Measurements from ENCODE around the gene ERP29.
"Not testable (repeated sequence)": the region's sequence is repeated elsewhere in the genome, so short reads cannot be mapped to it uniquely, and the experiment has no call there.

Gene ERP29

DNA sequence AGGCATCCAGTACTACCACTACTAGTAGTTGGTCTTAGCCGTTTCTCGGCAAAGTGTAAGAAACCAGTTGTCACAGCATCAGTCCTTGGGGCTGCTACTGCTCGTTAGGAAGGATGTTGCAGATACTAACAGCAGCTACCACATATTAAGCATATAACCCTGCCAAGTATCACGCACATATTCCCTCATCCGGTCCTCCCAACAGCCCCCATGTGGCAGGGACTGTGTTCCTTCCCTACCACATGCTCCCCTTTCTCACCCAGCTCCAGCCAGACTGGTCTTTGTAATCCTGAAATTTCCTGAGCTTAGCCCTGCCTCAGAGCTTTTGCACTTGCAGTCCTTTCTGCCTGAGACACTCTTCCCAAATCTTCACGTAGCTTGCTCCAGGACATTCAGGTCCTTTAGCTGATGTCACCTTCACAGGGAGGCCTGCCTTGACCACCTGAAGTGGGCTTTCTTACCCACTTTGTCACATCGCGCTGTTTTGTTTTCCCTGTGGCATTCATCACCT is 7.8 kb downstream of the ERP29 start:
- Histone ChIP-seq H3K9ac (ENCODE audit: low read length) (no peak overlapping the region), H3K27ac (ENCODE audit: low read length) (no peak overlapping the region), H3K36me3 (ENCODE audit: control insufficient read depth, low read depth, low read length) (peaks cover 69% of the 10 kb centered on the region), H3K4me1 (ENCODE audit: control insufficient read depth, low read depth, low read length) (no peaks in the 10 kb centered on the region), H3K4me3 (ENCODE audit: low read length) (no peak overlapping the region), H3K9me3 (ENCODE audit: control insufficient read depth, low read depth, low read length) (no peaks in the 10 kb centered on the region), H3K27me3 (ENCODE audit: control insufficient read depth, insufficient read depth, low read length) (no peaks in the 10 kb centered on the region)

DNA sequence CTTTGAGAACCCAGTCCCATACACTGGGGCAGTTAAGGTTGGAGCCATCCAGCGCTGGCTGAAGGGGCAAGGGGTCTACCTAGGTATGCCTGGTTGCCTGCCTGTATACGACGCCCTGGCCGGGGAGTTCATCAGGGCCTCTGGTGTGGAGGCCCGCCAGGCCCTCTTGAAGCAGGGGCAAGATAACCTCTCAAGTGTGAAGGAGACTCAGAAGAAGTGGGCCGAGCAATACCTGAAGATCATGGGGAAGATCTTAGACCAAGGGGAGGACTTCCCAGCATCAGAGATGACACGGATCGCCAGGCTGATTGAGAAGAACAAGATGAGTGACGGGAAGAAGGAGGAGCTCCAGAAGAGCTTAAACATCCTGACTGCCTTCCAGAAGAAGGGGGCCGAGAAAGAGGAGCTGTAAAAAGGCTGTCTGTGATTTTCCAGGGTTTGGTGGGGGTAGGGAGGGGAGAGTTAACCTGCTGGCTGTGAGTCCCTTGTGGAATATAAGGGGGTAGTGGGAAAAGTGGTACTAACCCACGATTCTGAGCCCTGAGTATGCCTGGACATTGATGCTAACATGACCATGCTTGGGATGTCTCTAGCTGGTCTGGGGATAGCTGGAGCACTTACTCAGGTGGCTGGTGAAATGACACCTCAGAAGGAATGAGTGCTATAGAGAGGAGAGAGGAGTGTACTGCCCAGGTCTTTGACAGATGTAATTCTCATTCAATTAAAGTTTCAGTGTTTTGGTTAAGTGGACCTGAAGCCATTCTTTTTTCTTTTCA is 9.2 kb downstream of the ERP29 start:
- no peaks in the 10 kb centered on the region for H3K9me3 ChIP-seq (ENCODE audit: control insufficient read depth, low read depth, low read length)
- no peak overlapping the region for H3K9ac ChIP-seq (ENCODE audit: low read length)
- H3K4me3 ChIP-seq (ENCODE audit: low read length): no peak overlapping the region
- H3K27ac ChIP-seq (ENCODE audit: low read length): no peak overlapping the region
- H3K4me1 ChIP-seq (ENCODE audit: control insufficient read depth, low read depth, low read length): no peaks in the 10 kb centered on the region
- H3K36me3 ChIP-seq (ENCODE audit: control insufficient read depth, low read depth, low read length): peaks cover 56% of the 10 kb centered on the region
- no peaks in the 10 kb centered on the region for H3K27me3 ChIP-seq (ENCODE audit: control insufficient read depth, insufficient read depth, low read length)

DNA sequence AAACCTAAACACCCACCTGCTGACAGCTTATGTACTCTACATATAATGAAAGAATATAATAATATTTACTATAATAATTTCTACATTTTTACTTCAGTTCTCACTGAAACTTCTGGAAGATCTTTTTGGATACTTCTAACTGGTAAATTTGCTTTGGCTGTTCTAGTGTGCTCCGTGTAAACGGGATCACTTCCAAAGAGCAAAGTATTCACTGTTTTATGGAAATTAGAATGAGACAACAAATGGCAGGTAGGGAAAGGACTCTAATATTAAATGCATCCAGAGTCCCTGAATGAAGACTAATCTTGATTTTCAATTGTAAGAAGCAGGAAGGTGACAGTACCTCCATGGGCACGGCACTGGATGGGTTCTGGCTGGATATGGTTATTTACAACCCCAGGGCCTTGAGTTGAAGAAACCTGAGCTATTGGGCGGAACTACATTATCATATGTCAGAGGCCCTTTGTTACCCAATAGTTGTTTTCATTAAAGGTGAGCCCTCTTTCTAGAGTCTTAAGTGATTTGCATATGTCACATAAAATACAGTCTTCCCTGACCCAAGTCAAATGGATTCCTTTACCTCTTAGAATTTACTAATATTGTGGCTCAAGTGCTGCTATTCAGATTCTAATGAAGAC is 10.7 kb downstream of the ERP29 start:
- H3K9ac ChIP-seq (ENCODE audit: low read length): no peak overlapping the region
- H3K4me3 ChIP-seq (ENCODE audit: low read length): no peak overlapping the region
- no peaks in the 10 kb centered on the region for H3K27me3 ChIP-seq (ENCODE audit: control insufficient read depth, insufficient read depth, low read length)
- H3K9me3 ChIP-seq (ENCODE audit: control insufficient read depth, low read depth, low read length): no peaks in the 10 kb centered on the region
- no peak overlapping the region for H3K27ac ChIP-seq (ENCODE audit: low read length)
- peaks cover 60% of the 10 kb centered on the region for H3K36me3 ChIP-seq (ENCODE audit: control insufficient read depth, low read depth, low read length)
- no peaks in the 10 kb centered on the region for H3K4me1 ChIP-seq (ENCODE audit: control insufficient read depth, low read depth, low read length)

DNA sequence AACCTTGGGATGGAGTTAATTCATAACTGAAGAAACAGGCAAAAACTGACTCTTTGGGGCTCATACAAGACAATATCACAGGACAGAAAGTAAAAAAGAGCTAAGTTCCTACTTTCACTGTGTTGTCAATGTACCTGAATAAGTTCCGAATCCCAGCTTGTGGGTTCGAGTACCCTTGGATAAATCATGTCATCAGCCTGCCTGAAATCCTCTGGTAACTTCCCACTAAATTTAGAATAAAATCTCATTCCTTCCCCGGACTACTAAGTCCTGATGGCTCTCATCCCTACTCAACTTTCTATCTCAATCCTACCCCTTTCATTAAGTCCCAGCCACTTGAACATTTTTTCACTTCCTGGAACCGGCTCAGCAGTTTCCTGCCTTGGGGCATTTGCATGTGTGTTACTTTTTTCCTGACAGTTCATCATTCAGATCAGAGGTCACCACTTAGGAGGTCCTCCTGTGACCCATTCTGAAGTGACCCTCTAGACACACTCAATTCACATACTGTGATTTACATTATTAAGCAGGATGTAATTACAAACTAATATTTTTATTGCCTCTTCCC is 12.7 kb downstream of the ERP29 start:
- no peaks in the 10 kb centered on the region for H3K27me3 ChIP-seq (ENCODE audit: control insufficient read depth, insufficient read depth, low read length)
- H3K4me1 ChIP-seq (ENCODE audit: control insufficient read depth, low read depth, low read length): no peaks in the 10 kb centered on the region
- no peak overlapping the region for H3K4me3 ChIP-seq (ENCODE audit: low read length)
- no peak overlapping the region for H3K9ac ChIP-seq (ENCODE audit: low read length)
- peaks cover 57% of the 10 kb centered on the region for H3K36me3 ChIP-seq (ENCODE audit: control insufficient read depth, low read depth, low read length)
- H3K9me3 ChIP-seq (ENCODE audit: control insufficient read depth, low read depth, low read length): no peaks in the 10 kb centered on the region
- H3K27ac ChIP-seq (ENCODE audit: low read length): no peak overlapping the region

DNA sequence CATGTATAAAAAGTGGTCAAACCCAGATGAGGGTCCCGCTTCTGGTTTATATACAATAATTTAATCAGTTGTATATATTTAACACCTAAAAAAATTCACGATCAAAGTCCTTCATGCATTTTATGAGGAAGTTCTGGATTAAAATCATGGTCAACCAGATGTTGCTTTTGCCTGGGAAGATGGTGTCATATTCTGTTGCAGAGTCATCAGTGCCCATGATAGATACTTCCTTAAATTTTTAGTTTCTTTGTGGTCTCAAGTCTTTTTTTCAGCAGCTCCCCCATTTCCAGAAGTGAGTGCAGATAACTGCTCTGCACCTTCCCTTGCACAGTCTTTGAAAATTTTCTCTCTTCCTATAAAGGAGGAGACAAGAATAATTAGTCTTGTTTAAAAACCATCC is 16.1 kb downstream of the ERP29 start:
- Histone ChIP-seq H3K9ac (ENCODE audit: low read length) (no peak overlapping the region), H3K9me3 (ENCODE audit: control insufficient read depth, low read depth, low read length) (no peaks in the 10 kb centered on the region), H3K27ac (ENCODE audit: low read length) (no peak overlapping the region), H3K4me3 (ENCODE audit: low read length) (no peak overlapping the region), H3K27me3 (ENCODE audit: control insufficient read depth, insufficient read depth, low read length) (no peaks in the 10 kb centered on the region), H3K36me3 (ENCODE audit: control insufficient read depth, low read depth, low read length) (peaks cover 53% of the 10 kb centered on the region), H3K4me1 (ENCODE audit: control insufficient read depth, low read depth, low read length) (no peaks in the 10 kb centered on the region)

DNA sequence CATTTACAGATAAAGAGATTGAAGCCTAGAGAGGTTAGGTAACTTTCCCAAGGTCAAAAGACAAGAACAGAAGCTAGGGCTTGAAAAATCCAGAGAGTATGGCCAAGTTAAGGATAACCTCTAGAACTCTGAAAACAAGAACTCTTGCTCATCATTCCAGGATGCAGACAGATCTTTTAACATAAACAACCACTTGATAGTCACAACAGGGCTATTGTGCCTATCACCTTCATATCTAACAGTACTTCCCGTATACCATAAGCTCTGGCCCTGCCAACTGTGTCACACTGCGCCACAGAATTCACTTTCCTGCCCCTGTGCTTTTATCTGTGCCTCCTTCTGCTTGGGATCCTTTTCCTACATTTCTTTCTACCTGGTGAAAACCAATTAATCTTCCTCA is 18.2 kb downstream of the ERP29 start:
- H3K4me3 ChIP-seq (ENCODE audit: low read length): no peak overlapping the region
- no peak overlapping the region for H3K27ac ChIP-seq (ENCODE audit: low read length)
- no peaks in the 10 kb centered on the region for H3K4me1 ChIP-seq (ENCODE audit: control insufficient read depth, low read depth, low read length)
- no peak overlapping the region for H3K9ac ChIP-seq (ENCODE audit: low read length)
- H3K27me3 ChIP-seq (ENCODE audit: control insufficient read depth, insufficient read depth, low read length): no peaks in the 10 kb centered on the region
- peaks cover 58% of the 10 kb centered on the region for H3K36me3 ChIP-seq (ENCODE audit: control insufficient read depth, low read depth, low read length)
- no peaks in the 10 kb centered on the region for H3K9me3 ChIP-seq (ENCODE audit: control insufficient read depth, low read depth, low read length)

DNA sequence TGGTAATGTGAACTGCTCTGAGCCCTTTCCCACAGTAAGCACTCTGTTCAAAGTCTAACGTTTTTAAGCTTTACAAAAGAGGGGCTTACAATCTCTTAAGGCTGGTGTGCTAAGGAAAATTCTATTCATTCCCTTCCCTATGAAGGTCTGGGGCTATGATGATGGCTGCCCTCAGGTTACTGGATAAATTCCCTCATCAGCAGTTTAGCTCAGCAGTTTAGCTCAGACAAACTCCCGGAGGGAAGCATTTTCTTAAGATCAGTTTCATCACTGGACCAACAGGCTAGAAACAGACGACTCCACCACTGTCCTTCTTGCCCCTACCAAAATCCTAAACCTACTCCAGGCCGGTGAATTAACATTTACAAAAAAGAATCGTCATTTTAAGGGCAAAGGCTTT is 19.1 kb downstream of the ERP29 start:
- Histone ChIP-seq H3K27ac (ENCODE audit: low read length) (no peak overlapping the region), H3K4me3 (ENCODE audit: low read length) (no peak overlapping the region), H3K9ac (ENCODE audit: low read length) (no peak overlapping the region), H3K27me3 (ENCODE audit: control insufficient read depth, insufficient read depth, low read length) (no peaks in the 10 kb centered on the region), H3K4me1 (ENCODE audit: control insufficient read depth, low read depth, low read length) (no peaks in the 10 kb centered on the region), H3K36me3 (ENCODE audit: control insufficient read depth, low read depth, low read length) (peaks cover 64% of the 10 kb centered on the region), H3K9me3 (ENCODE audit: control insufficient read depth, low read depth, low read length) (no peaks in the 10 kb centered on the region)

DNA sequence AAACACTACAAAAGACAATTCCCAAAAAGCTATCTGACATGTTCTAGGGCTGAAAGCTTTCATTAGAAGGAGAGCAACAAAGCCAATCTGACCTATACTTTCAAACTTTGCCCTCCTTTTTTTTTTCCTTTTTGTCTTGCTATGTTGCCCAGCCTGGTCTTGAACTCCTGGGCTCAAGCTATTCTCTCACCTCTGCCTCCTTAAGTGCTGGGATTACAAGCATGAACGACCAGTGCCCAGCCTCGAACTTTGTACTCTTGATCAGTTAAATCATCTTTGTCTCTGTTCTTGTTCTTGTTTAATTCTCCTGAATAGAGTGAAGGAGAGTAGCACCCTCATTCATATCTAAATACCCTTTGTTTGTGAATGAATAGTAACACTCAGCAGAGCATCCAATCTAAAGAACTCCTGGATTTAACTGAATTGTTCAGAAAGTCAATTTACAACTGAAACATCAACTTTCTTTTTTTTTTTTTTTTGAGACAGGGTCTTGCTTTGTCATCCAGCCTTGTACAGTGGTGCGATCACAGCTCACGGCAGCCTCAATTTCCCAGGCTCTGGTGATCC is 22.1 kb downstream of the ERP29 start:
- H3K9me3 ChIP-seq (ENCODE audit: control insufficient read depth, low read depth, low read length): no peaks in the 10 kb centered on the region
- peaks cover 69% of the 10 kb centered on the region for H3K36me3 ChIP-seq (ENCODE audit: control insufficient read depth, low read depth, low read length)
- no peak overlapping the region for H3K27ac ChIP-seq (ENCODE audit: low read length)
- H3K27me3 ChIP-seq (ENCODE audit: control insufficient read depth, insufficient read depth, low read length): no peaks in the 10 kb centered on the region
- no peak overlapping the region for H3K9ac ChIP-seq (ENCODE audit: low read length)
- no peak overlapping the region for H3K4me3 ChIP-seq (ENCODE audit: low read length)
- no peaks in the 10 kb centered on the region for H3K4me1 ChIP-seq (ENCODE audit: control insufficient read depth, low read depth, low read length)

DNA sequence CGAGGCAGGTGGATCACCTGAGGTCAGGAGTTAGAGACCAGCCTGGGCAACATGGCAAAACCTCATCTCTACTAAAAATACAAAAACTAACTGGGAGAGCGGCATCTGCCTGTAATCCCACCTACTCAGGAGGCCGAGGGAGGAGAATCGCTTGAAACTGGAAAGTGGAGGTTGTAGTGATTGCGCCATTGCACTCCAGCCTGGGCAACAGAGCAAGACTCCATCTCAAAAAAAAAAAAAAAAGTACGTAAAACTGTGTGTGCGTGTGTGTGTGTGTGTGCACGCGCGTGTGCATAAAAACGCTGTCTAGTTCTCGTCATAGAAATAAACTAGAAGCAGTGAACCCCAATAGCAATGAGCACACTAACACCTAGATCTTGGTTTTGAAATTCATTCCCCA is 23.4 kb downstream of the ERP29 start:
- H3K27ac ChIP-seq (ENCODE audit: low read length); H3K4me1 ChIP-seq (ENCODE audit: control insufficient read depth, low read depth, low read length); H3K9ac ChIP-seq (ENCODE audit: low read length); H3K27me3 ChIP-seq (ENCODE audit: control insufficient read depth, insufficient read depth, low read length); H3K4me3 ChIP-seq (ENCODE audit: low read length); H3K9me3 ChIP-seq (ENCODE audit: control insufficient read depth, low read depth, low read length): not testable (repeated sequence)
- H3K36me3 ChIP-seq (ENCODE audit: control insufficient read depth, low read depth, low read length): peaks cover 67% of the 10 kb centered on the region

DNA sequence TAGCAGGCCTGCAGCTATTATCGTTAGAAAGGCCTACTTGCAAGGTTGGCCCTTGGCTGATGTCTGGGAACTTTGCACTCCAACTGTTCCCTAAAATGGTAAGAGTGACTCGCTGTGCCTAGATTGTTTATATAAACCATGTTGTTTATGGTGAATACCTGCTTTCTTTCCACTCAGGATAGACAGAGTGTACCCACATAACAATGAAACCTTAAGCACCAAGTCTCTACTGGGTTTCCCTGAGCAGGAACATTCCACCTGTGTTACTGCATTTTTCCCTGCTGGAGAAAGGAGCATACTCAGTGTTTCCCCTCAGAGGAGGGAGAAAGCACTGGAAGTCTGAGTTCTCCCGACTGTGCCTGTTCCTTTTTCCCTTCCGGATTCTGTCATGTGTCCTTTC is 32.8 kb downstream of the ERP29 start:
- Histone ChIP-seq H3K4me1 (ENCODE audit: control insufficient read depth, low read depth, low read length) (no peaks in the 10 kb centered on the region), H3K9me3 (ENCODE audit: control insufficient read depth, low read depth, low read length) (no peaks in the 10 kb centered on the region), H3K4me3 (ENCODE audit: low read length) (no peak overlapping the region), H3K27ac (ENCODE audit: low read length) (no peak overlapping the region), H3K36me3 (ENCODE audit: control insufficient read depth, low read depth, low read length) (peaks cover 85% of the 10 kb centered on the region), H3K27me3 (ENCODE audit: control insufficient read depth, insufficient read depth, low read length) (no peaks in the 10 kb centered on the region), H3K9ac (ENCODE audit: low read length) (no peak overlapping the region)

DNA sequence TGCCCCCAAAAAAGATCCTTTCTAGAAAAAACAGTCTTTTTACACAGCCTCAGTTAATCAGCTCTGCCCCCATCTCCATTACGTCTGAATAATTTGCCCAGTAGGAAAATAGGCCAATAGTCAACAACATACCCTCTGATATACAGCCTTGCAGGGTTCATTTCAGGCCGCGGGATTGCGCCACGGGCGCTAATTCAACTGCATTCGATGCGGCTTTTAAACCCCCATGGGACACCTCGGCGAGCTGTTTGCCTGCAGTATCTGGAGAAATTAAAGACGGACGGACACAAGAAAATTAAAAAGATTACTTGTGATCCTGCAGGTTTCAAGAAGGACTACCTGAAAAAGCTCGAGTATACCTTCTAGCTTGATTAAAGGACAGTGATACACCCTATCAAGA is 36.1 kb downstream of the ERP29 start:
- H3K4me1 ChIP-seq (ENCODE audit: control insufficient read depth, low read depth, low read length): no peaks in the 10 kb centered on the region
- H3K4me3 ChIP-seq (ENCODE audit: low read length): no peak overlapping the region
- no peak overlapping the region for H3K9ac ChIP-seq (ENCODE audit: low read length)
- no peaks in the 10 kb centered on the region for H3K27me3 ChIP-seq (ENCODE audit: control insufficient read depth, insufficient read depth, low read length)
- peaks cover 93% of the 10 kb centered on the region for H3K36me3 ChIP-seq (ENCODE audit: control insufficient read depth, low read depth, low read length)
- no peak overlapping the region for H3K27ac ChIP-seq (ENCODE audit: low read length)
- no peaks in the 10 kb centered on the region for H3K9me3 ChIP-seq (ENCODE audit: control insufficient read depth, low read depth, low read length)

Data from iPS-18a (cell line).